ENCODE data around the gene NKX3-2.

DNA sequence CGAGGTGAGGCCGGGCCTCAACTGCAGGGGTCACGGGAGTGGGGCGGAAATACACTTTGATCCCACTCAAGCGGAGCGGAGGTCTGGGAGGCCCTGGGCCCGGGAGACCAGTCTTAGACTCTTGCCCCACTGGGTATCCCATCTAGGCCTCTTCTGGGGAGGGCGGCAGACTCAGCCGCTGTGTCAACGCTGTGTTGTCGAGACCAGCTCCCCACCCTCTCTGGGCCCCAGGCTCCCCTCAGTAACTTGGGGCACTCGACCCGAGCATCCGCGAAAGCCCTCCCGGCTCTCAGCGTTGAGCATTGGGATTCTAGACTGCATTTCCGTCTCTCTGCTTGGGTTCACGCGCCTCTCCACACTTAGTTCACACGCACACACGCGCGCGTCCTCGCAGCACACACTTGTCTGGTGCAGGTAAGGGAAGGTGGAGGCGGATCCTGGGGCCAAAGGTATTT, 1.7 kb downstream of the NKX3-2 start:
- TF ChIP-seq, protein P1, sequence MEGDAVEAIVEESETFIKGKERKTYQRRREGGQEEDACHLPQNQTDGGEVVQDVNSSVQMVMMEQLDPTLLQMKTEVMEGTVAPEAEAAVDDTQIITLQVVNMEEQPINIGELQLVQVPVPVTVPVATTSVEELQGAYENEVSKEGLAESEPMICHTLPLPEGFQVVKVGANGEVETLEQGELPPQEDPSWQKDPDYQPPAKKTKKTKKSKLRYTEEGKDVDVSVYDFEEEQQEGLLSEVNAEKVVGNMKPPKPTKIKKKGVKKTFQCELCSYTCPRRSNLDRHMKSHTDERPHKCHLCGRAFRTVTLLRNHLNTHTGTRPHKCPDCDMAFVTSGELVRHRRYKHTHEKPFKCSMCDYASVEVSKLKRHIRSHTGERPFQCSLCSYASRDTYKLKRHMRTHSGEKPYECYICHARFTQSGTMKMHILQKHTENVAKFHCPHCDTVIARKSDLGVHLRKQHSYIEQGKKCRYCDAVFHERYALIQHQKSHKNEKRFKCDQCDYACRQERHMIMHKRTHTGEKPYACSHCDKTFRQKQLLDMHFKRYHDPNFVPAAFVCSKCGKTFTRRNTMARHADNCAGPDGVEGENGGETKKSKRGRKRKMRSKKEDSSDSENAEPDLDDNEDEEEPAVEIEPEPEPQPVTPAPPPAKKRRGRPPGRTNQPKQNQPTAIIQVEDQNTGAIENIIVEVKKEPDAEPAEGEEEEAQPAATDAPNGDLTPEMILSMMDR (IDR thresholded peaks at IDR 0.05; ENCODE audit: control extremely low read depth in 1 of 3, insufficient read depth in 1 of 3, low read depth in 1 of 3, low read length in 3 of 3), result no peak
- TF ChIP-seq JUN (IDR thresholded peaks at IDR 0.05; ENCODE audit: low read depth, low read length) (no peak), BRCA1 (IDR thresholded peaks at IDR 0.05; ENCODE audit: low read depth, low read length) (no peak), YY1 (IDR thresholded peaks at IDR 0.05; ENCODE audit: low read depth, low read length) (no peak), ZNF274 (IDR thresholded peaks at IDR 0.05; ENCODE audit: borderline replicate concordance, extremely low read depth, low read length) (no peak), EGR1 (IDR thresholded peaks at IDR 0.05; ENCODE audit: borderline replicate concordance, low read depth, low read length) (no peak), BACH1 (IDR thresholded peaks at IDR 0.05; ENCODE audit: low read length) (no peak), KDM4A (IDR thresholded peaks at IDR 0.05; ENCODE audit: low read depth, low read length, severe bottlenecking) (no peak)

Measured in H1 (cell line).